NCI-H128 (cell line): ENCODE measurements around the gene ZNF223.

ENCODE experiments used
- DNase-seq: peaks from one replicate; lab custom pipeline; 2025; ENCODE audit not compliant: unreplicated experiment; lab: John Stamatoyannopoulos, UW

ZNF223 gene

GRCh38 chr19:44071824-44072542, 20.1 kb downstream of the ZNF223 start, which contains the start of gene ZNF284:
Gene ZNF284, plus strand, starts transcription at chr19:44072159. Its CDS starts 4,231 bp downstream, at chr19:44076390.
- DNase-seq: peak; percentile 45

GRCh38 chr19:44072543-44073401, 20.9 kb downstream of the ZNF223 start:
- DNase-seq: no peak

GRCh38 chr19:44076325-44076724, 24.5 kb downstream of the ZNF223 start:
- no peak for DNase-seq

DNA sequence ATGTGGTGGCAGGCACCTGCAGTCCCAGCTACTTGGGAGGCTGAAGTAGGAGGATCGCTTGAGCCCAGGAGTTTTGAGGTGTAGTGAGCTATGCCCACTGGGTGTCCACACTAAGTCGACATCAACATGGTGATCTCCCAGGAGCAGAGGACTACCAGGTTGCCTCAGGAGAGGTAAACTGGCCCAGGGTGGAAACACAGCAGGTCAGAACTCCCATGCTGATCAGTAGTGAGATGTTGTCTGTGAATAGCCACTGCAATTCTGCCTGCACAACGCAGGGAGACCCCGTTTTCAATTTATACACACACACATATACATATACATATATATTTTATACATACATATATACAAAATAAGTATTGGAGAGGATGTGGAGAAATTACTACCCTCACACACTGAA, 40.3 kb downstream of the ZNF223 start:
- no peak for DNase-seq

DNA sequence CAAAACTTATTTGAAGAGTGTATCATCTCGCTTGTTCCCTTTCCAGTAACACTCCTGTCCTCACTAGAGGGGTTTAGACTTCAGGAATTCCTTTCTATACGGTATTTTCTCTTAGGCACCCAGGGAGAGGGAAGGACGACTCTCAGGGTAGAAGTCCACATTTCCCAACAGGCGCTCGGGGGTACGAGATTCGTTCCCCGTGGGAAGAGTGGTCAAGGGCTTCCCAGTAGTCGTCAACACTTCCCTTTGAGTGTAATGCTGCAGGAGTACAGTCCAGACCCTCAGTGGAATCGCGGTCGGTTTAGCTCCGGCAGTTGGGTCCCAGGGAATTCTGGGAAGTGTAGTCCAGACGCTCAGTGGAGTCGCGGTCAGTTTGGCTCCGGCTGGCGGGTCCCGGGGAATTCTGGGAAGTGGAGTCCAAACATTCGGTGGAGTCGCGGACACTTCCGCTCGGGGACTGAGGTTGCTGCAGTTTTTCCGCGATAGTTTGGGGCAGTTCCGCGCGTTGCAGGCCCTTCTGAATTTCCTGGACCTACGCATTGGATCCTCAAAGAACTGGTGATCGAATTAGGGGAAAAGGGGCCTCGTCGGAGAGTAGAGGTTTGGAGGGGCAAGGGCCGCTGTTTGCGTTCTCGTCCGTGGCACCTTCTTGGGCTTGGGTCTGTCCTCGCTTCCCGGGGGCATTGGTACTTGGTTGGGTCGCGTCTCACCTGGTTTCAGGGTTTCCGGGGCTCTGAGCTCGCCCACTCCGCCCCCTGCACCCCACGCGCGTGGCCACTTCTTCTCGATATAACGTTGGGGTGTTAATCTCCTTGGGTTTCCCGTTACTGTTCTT, 42.3 kb downstream of the ZNF223 start, which contains the start of gene ZNF224:
ZNF224 (plus strand) TSS at position 431 of the 835 bp plus-strand sequence. CDS start 3,513 bp downstream, outside the sequence.
- DNase-seq: peak; percentile 80

DNA sequence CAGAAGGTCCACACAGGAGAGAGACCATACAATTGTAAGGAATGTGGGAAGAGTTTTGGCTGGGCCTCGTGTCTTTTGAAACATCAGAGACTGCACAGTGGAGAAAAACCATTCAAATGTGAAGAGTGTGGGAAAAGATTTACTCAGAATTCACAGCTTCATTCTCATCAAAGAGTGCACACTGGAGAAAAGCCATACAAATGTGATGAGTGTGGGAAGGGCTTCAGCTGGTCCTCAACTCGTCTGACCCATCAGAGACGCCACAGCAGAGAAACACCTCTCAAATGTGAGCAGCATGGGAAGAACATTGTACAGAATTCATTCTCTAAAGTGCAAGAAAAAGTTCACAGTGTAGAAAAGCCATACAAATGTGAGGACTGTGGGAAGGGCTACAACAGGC, 55.9 kb downstream of the ZNF223 start:
- no peak for DNase-seq

- DNase-seq: no peak
These were observed 57.6 kb downstream of the ZNF223 start for GRCh38 chr19:44109458-44109857.

DNA sequence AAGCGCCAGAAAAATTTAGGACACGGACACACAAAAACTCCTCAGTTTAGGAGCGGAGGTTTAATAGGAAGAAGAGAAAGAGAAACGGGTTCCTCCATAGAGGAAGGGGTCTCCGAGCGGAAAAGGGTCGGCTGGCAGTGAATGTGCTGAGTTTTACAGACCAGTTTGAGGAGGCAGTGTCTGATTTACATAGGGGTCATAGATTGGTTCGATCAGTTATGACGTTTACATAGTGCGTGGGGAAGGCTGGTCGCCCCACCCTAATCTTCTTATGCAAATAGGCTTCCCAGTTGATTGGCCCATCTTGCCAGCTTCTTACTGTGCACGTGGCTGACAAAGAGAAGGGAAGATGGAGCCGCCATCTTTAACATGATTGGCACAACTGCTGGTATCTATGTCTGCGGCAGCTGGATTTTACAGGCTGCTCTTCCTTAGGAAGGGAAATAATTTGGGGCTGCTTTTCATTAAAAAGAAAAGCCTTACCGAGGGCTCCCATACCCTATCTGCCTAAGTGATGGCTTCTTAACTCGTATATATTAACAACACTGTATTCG, 60.2 kb downstream of the ZNF223 start:
- DNase-seq: no peak

DNA sequence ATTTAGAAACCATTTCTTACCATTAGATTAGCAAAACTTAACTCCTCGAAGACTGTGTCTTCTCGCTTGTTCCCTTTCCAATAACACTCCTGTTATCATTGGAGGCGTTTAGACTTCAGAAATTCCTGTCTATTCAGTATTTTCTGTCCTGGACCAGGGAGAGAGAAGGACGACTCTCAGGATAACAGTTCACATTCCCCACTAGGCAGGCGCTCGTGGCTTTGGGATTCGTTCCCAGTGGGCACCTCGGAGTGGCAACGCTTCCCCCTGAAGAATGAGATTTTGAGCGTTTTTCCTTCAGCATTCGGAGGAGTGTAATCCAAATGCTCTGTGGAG, 60.9 kb downstream of the ZNF223 start:
- no peak for DNase-seq

DNA sequence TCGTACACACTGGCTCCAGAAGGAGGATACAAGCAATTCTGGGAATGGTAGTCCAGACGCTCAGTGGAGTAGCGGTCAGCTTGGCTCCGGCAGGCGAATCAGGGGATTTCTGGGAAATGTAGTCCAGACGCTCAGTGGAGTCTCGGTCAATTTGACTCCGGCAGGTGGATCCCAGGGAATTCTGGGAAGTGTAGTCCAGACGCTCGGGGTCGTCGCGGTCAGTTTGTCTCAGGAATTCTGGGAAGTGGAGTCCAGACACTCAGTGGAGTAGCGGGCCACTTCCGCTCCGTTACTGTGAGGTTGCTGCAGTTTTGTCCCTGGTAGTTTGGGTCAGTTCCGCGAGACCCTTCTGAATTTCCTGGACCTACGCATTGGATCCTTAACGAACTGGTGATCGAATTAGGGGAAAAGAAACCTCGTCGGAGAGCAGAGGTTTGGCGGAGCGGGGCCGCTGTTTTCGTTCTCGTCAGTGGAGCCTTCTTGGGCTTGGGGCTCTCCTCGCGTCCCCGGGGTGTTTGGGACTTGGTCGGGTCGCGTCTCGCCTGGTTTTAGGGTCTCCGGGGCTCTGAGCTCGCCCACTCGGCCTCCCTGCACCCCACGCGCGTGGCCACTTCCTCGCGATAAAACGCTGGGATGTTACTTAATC, 61.4 kb downstream of the ZNF223 start, which contains the start of gene ZNF225:
ZNF225 (plus strand) TSS at position 262 of the 646 bp plus-strand sequence. CDS start 2,429 bp downstream, outside the sequence.
- DNase-seq: peak; percentile 93

DNA sequence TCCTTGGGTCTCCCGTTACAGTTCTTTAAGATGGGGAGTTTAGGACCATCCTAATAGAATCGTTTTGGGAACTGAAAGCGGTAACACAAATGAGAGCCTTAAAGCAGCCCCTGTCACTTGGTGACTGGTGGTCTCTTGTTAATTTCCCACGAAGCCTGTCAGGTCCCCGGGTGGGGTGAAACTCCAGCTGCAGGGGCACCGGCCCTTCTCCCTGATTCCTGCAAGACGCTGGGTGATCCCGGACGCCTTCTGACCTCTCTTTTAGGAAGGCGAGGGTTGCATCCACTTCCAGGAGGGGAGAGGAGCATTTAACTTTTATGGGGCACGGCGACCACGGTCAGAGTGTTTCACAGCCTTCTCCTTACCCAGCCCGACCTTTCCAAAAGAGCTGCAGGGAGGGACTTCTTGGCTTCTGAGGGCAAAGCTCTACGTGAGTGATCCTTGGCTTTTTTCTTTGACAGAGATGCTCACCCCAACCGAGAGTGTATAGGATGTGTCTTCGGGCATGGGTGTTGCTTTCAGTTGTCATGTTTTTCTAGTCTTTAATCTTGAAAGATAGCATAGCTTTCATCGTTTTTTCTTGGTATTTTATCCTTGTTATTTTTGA, 62.1 kb downstream of the ZNF223 start:
- no peak for DNase-seq
